Adrenal gland (tissue), 12 donors: ENCODE measurements around the gene TAF5L. TPM values are rescaled to one million over a fixed set of nuclear protein-coding genes. Genes with fewer than 3 reads are reported as not detected.

Source experiments
- DNase-seq, 7 donors: peaks; one replicate each; pipeline ENCODE4 v3.0.0-alpha.2; 2019 to 2020
- H3K27ac ChIP-seq, 5 donors: fragments of 200-600 bp; sonication (generic) in 4 of 5; 1 replicate in 3 of 5; 2 replicates in 2 of 5; pipeline versions ENCODE4 v1.5.1 to v1.8.0; 2016 to 2020; ENCODE audit warnings: mild to moderate bottlenecking in 1 of 5
- H3K27me3 ChIP-seq: fragments of 200-600 bp; 2 replicates; pipeline ENCODE4 v1.8.0; 2021
- H3K36me3 ChIP-seq, 2 donors: fragments of 200-600 bp; replicated peaks in 1 of 2; 1 replicate in 1 of 2; 2 replicates in 1 of 2; pipeline versions ENCODE4 v1.5.1 to v1.8.0; 2018 to 2022
- H3K4me1 ChIP-seq, 2 donors: fragments of 200-600 bp; replicated peaks in 1 of 2; 1 replicate in 1 of 2; 2 replicates in 1 of 2; pipeline versions ENCODE4 v1.5.1 to v1.8.0; 2018 to 2021
- H3K4me3 ChIP-seq, 4 donors: fragments of 200-600 bp; sonication (generic) in 3 of 4; one replicate each; pipeline ENCODE4 v1.5.1; 2016 to 2018
- H3K9me3 ChIP-seq, 3 donors: fragments of 200-600 bp; sonication (generic) in 1 of 3; replicated peaks in 1 of 3; 1 replicate in 2 of 3; 2 replicates in 1 of 3; pipeline versions ENCODE4 v1.5.1 to v1.8.0; 2016 to 2021
- POLR2A ChIP-seq, 2 donors: fragments of 450-650 bp; IDR thresholded peaks; one replicate each; pipeline ENCODE4 v1.6.1; 2017; ENCODE audit warnings: antibody characterized with exemption in 2 of 2, mild to moderate bottlenecking in 2 of 2, moderate library complexity in 1 of 2
- WGBS, 4 donors: extraction: QIAGEN DNeasy Blood & Tissue Kit in 2 of 4; methylation state at CpG; one replicate each; pipeline versions ENCODE4 v1.1.5 to v1.1.7; 2013 to 2017; 5-methylcytosine and 5-hydroxymethylcytosine counted together
- intact Hi-C, 2 donors: fragments of 100-400 bp; cut with DNase I; formaldehyde crosslinking; loops; one replicate each; pipeline versions ENCODE4 v1.14.1 to v1.15.0; 2022 to 2023
- polyA plus RNA-seq, 3 donors: library from polyadenylated mRNA; stranded (reverse); fragments of 200-250 nt in 2 of 3; fragments of 350-450 nt in 1 of 3; fragmentation: Illumina TruSeq in 1 of 3; extraction: RNeasy Lipid Tissue Mini Kit (QIAGEN cat#74804) in 1 of 3; gene quantifications; one replicate each; pipeline ENCODE4 v1.2.3, GENCODE V29; 2013 to 2014
- total RNA-seq, 9 donors: library from RNA; depleted of rRNA in 4 of 9; stranded (reverse); fragments of >200 nt in 4 of 9; fragments of 120-200 nt in 1 of 9; fragmentation: NEBNext Ultra II Directional in 1 of 9; extraction: Animal tissue kit (Norgen Biotek cat#: 25700) in 1 of 9; gene quantifications; one replicate each; pipeline versions ENCODE4 v1.1.0 to v1.2.4, GENCODE V29; 2013 to 2023
- TF ChIP-seq, protein P1 (sequence below), 6 experiments: fragments of 450-650 bp in 4 of 6; fragments of 200-600 bp in 2 of 6; sonication (generic) in 1 of 6; IDR thresholded peaks; 1 replicate in 5 of 6; 2 replicates in 1 of 6; pipeline versions ENCODE4 v1.5.1 to v1.8.0; 2016 to 2021; ENCODE audit warnings: antibody characterized with exemption in 6 of 6, mild to moderate bottlenecking in 2 of 6, moderate library complexity in 1 of 6
- donor health status: healthy with polysubstance abuse.
- donor health status: Bipolar disorder and iron deficiency.
- donor health status: DM: yes; HTN: yes; CAD: no.
- donor health status: DM: no; HTN: no; CAD: no.
- donor health status: DM: no; HTN: no; CAD: no.
- donor health status: DM: yes; HTN: yes; CAD: no.

The TAF5L gene
- total and polyA plus RNA-seq, 12 donors = 5.4 to 16.0 (median 9.9) TPM

GRCh38 chr1:229642970-229643369, 17.0 kb upstream of the TAF5L start:
- H3K4me1 ChIP-seq = no peaks in the 10 kb centered on the region
- no peak for DNase-seq
- 94 to 100% (median 98%) methylated on average over 4 of the region's 4 CpGs for WGBS, 4 donors
- peaks cover 0 to 29% of the 10 kb centered on the region in 2 donors for H3K36me3 ChIP-seq
- H3K4me3 ChIP-seq = no peak overlapping the region
- no peaks in the 10 kb centered on the region for H3K9me3 ChIP-seq
- no peak overlapping the region for H3K27ac ChIP-seq
- intact Hi-C loops = no loop called here
- H3K27me3 ChIP-seq = no peaks in the 10 kb centered on the region
- TF ChIP-seq POLR2A (IDR thresholded peaks at IDR 0.05) = no peak
- TF ChIP-seq, protein P1, sequence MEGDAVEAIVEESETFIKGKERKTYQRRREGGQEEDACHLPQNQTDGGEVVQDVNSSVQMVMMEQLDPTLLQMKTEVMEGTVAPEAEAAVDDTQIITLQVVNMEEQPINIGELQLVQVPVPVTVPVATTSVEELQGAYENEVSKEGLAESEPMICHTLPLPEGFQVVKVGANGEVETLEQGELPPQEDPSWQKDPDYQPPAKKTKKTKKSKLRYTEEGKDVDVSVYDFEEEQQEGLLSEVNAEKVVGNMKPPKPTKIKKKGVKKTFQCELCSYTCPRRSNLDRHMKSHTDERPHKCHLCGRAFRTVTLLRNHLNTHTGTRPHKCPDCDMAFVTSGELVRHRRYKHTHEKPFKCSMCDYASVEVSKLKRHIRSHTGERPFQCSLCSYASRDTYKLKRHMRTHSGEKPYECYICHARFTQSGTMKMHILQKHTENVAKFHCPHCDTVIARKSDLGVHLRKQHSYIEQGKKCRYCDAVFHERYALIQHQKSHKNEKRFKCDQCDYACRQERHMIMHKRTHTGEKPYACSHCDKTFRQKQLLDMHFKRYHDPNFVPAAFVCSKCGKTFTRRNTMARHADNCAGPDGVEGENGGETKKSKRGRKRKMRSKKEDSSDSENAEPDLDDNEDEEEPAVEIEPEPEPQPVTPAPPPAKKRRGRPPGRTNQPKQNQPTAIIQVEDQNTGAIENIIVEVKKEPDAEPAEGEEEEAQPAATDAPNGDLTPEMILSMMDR (IDR thresholded peaks at IDR 0.05) = no peak

DNA sequence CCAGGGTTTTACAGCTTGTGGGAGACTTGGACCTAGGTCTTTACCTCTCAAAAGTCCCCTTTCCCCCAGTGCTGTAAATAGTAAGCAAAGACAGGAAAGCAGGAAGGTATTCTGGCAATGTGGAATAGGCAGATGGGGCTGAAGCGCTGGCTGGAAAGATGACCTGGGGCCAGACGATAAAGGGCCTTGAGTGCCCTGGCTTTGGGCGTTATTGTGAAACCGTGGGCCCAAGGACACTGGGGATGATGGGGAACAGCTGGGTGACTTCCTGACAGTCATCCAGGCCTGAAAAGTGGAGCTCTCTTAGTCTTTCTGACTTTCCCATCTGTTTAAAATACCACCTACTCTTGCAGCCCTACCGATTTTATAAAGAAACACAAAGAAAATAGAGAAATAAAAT, 16.5 kb upstream of the TAF5L start:
- no peak overlapping the region for H3K4me3 ChIP-seq
- peaks cover 0 to 29% of the 10 kb centered on the region in 2 donors for H3K36me3 ChIP-seq
- intact Hi-C loops = no loop called here

GRCh38 chr1:229641306-229641705, 15.4 kb upstream of the TAF5L start:
- H3K4me3 ChIP-seq = no peak overlapping the region
- H3K4me1 ChIP-seq = no peaks in the 10 kb centered on the region
- DNase-seq = no peak
- peaks cover 0 to 29% of the 10 kb centered on the region in 2 donors for H3K36me3 ChIP-seq
- no peak overlapping the region for H3K27ac ChIP-seq
- TF ChIP-seq, protein P1 (IDR thresholded peaks at IDR 0.05) = no peak
- TF ChIP-seq POLR2A (IDR thresholded peaks at IDR 0.05) = no peak
- no peaks in the 10 kb centered on the region for H3K9me3 ChIP-seq
- H3K27me3 ChIP-seq = no peaks in the 10 kb centered on the region
- WGBS, 4 donors = 90 to 98% (median 94%) methylated on average over 3 of the region's 3 CpGs
- intact Hi-C loops = no loop called here

More for the DNA sequence above, 16.5 kb upstream of the TAF5L start:
- Histone ChIP-seq H3K27ac (no peak overlapping the region), H3K27me3 (no peaks in the 10 kb centered on the region), H3K9me3 (no peaks in the 10 kb centered on the region), H3K4me1 (no peaks in the 10 kb centered on the region)
- no peak for TF ChIP-seq POLR2A (IDR thresholded peaks at IDR 0.05)
- TF ChIP-seq, protein P1 (IDR thresholded peaks at IDR 0.05) = no peak
- 31 to 48% (median 40%) methylated on average over 5 of the region's 5 CpGs for WGBS, 4 donors
- peak in 6 of 7 donors; percentile 43 to 66 (median 51) for DNase-seq

DNA sequence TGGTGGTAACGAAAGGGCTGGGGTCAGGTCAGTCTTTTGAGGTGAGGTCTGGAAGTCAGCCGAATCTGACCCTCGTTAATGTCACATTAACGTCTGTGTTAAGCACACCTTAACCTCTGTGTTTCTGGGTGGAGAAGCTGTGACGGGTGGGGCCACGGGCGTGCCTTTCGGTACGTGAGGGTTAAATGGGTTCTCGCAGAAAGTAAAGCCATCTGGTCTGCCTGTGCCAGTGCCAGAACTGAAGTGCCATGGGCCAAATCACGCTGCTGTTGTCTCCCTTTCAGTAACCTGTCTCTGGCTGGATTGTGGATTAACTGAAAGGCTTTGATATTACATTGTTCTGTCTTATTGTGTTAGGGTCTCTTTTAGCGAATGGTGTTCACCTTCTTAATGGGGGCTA, 14.5 kb upstream of the TAF5L start:
- Histone ChIP-seq H3K36me3 (peaks cover 0 to 36% of the 10 kb centered on the region in 2 donors), H3K27ac (no peak overlapping the region)

More for the DNA sequence above, 14.5 kb upstream of the TAF5L start:
- no peak for TF ChIP-seq POLR2A (IDR thresholded peaks at IDR 0.05)
- TF ChIP-seq, protein P1 (IDR thresholded peaks at IDR 0.05) = no peak
- H3K9me3 ChIP-seq = no peaks in the 10 kb centered on the region
- intact Hi-C loops = no loop called here
- 91 to 94% (median 93%) methylated on average over 12 of the region's 12 CpGs for WGBS, 4 donors
- DNase-seq = no peak
- no peaks in the 10 kb centered on the region for H3K4me1 ChIP-seq
- H3K27me3 ChIP-seq = no peaks in the 10 kb centered on the region
- no peak overlapping the region for H3K4me3 ChIP-seq
